ENCODE data around the gene MACROD2.

- TF ChIP-seq CTCF (IDR thresholded peaks at IDR 0.05; ENCODE audit: insufficient read depth, low read length, poor library complexity, severe bottlenecking), result no peak
- no peak for TF ChIP-seq EZH2phosphoT487 (conservative IDR thresholded peaks at IDR 0.05; ENCODE audit: low read length)
Observed at GRCh38 chr20:14888134-14888533, 892.8 kb downstream of the MACROD2 start.
